ENCODE results near the gene SAE1.

SAE1 gene

GRCh38 chr19:47106821-47107201 is 23.8 kb upstream of the SAE1 start:
- 86 to 92% methylated on average over 2 of the region's 2 CpGs for WGBS, 2 experiments (ENCODE audit: insufficient coverage in 2 of 2)
- Histone ChIP-seq H3K9me3 (ENCODE audit: control insufficient read depth, low read length) (no peaks in the 10 kb centered on the region), H3K27ac (ENCODE audit: low read depth, low read length, severe bottlenecking) (peak overlapping the region; percentile 39), H3K4me3 (ENCODE audit: extremely low read depth, insufficient read depth, low read length, poor library complexity, severe bottlenecking) (no peak overlapping the region), H3K4me1 (ENCODE audit: control insufficient read depth, insufficient read depth, low read length, poor library complexity, severe bottlenecking) (peaks cover 20% of the 10 kb centered on the region), H3K36me3 (ENCODE audit: control insufficient read depth, insufficient read depth, low read length) (peaks cover 44% of the 10 kb centered on the region)

DNA sequence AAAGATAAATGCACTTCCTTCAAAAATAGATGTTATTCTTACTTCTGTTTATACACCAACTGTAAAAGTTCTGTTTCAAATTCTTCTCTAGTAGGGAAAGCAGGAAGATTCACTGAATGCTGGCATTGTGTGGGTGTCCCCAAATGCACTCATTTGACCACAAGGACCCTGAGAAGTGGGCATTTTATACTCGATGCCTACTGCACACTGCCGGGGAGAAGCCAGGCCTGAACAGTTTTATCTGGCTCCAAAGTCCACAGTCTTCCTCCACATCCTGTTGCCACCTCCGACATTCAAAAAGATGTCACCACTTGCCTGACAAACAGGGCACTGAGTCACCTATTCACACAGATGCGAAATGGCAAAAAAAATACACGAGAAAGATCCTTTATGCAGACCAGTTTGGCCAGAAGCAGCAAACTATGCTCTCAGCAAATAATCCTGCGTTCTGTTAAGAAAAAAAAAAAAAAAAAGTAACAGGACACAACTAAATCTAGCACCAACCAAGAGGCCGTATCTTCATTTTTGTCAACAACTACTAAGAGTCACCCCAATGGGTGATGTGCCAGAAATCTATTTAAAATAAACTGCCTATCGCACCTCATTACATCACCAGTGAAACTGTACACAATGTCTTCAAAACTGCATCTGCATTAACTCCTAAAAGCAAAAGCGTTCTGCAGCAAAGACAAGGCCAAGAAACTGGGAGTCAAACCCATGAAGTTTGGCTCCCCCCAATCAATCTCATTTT is 23.3 kb upstream of the SAE1 start:
- Histone ChIP-seq H3K36me3 (ENCODE audit: control insufficient read depth, insufficient read depth, low read length) (peaks cover 40% of the 10 kb centered on the region), H3K4me1 (ENCODE audit: control insufficient read depth, insufficient read depth, low read length, poor library complexity, severe bottlenecking) (peaks cover 20% of the 10 kb centered on the region), H3K27ac (ENCODE audit: low read depth, low read length, severe bottlenecking) (peak overlapping the region; percentile 39), H3K4me3 (ENCODE audit: extremely low read depth, insufficient read depth, low read length, poor library complexity, severe bottlenecking) (no peak overlapping the region), H3K9me3 (ENCODE audit: control insufficient read depth, low read length) (no peaks in the 10 kb centered on the region)
- 89 to 91% methylated on average over 7 to 8 of the region's 9 CpGs for WGBS, 2 experiments (ENCODE audit: insufficient coverage in 2 of 2)

DNA sequence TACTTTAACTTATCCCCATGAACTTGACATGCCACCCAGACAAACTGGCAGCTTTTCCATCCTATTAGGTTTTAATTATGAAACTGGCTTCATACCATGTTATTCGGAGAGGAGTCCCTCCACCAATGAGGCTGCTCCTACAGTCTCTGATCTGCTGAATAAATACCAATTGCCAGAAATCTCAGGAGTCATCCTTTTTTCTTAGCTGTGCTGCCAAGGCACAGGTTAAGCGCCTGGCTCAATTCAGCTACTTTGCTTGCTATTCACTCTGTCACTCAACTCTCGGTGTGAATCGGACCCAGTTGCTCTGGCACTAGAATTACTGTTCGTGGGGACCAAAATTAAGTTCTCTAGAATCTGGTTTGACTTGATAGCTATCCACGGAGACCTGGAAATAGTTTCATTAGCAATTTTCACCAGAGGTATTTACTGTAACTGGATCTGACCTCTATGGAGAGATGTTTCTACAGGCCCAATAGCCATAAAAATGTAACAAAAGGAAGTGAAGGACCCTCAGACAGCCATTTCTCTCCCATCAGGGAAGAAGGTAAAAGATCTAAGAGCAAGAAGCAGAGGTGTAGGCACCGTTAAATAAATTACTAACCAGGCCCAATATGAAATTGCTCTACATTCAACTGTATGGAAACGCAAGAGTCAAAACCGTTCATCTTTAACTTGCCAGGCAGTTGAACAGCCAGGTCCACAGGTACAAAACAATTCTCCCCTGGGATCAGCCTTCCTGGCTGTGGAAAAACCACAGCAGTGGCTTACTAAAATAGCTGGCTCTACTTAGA is 22.5 kb upstream of the SAE1 start:
- no peak overlapping the region for H3K4me3 ChIP-seq (ENCODE audit: extremely low read depth, insufficient read depth, low read length, poor library complexity, severe bottlenecking)
- H3K9me3 ChIP-seq (ENCODE audit: control insufficient read depth, low read length): no peaks in the 10 kb centered on the region
- H3K27ac ChIP-seq (ENCODE audit: low read depth, low read length, severe bottlenecking): peak overlapping the region; percentile 39
- H3K36me3 ChIP-seq (ENCODE audit: control insufficient read depth, insufficient read depth, low read length): peaks cover 37% of the 10 kb centered on the region
- H3K4me1 ChIP-seq (ENCODE audit: control insufficient read depth, insufficient read depth, low read length, poor library complexity, severe bottlenecking): peaks cover 20% of the 10 kb centered on the region
- 89% methylated on average over 6 to 9 of the region's 9 CpGs for WGBS, 2 experiments (ENCODE audit: insufficient coverage in 2 of 2)

GRCh38 chr19:47109177-47109540 is 21.5 kb upstream of the SAE1 start:
- no peaks in the 10 kb centered on the region for H3K9me3 ChIP-seq (ENCODE audit: control insufficient read depth, low read length)
- peak overlapping the region; percentile 100 for H3K4me3 ChIP-seq (ENCODE audit: extremely low read depth, insufficient read depth, low read length, poor library complexity, severe bottlenecking)
- peaks cover 35% of the 10 kb centered on the region for H3K36me3 ChIP-seq (ENCODE audit: control insufficient read depth, insufficient read depth, low read length)
- WGBS, 2 experiments (ENCODE audit: insufficient coverage in 2 of 2): 0% methylated on average over 1 of the region's 2 CpGs; no CpG with 5 or more reads in 1 of the 2 experiments
- H3K4me1 ChIP-seq (ENCODE audit: control insufficient read depth, insufficient read depth, low read length, poor library complexity, severe bottlenecking): peaks cover 20% of the 10 kb centered on the region
- peak overlapping the region; percentile 98 for H3K27ac ChIP-seq (ENCODE audit: low read depth, low read length, severe bottlenecking)

GRCh38 chr19:47109541-47110375 is 20.9 kb upstream of the SAE1 start:
- Histone ChIP-seq H3K27ac (ENCODE audit: low read depth, low read length, severe bottlenecking) (peak overlapping the region; percentile 98), H3K9me3 (ENCODE audit: control insufficient read depth, low read length) (no peaks in the 10 kb centered on the region), H3K4me3 (ENCODE audit: extremely low read depth, insufficient read depth, low read length, poor library complexity, severe bottlenecking) (peak overlapping the region; percentile 100), H3K4me1 (ENCODE audit: control insufficient read depth, insufficient read depth, low read length, poor library complexity, severe bottlenecking) (peaks cover 20% of the 10 kb centered on the region), H3K36me3 (ENCODE audit: control insufficient read depth, insufficient read depth, low read length) (peaks cover 29% of the 10 kb centered on the region)
- WGBS, 2 experiments (ENCODE audit: insufficient coverage in 2 of 2): 17 to 30% methylated on average over 5 to 6 of the region's 15 CpGs

DNA sequence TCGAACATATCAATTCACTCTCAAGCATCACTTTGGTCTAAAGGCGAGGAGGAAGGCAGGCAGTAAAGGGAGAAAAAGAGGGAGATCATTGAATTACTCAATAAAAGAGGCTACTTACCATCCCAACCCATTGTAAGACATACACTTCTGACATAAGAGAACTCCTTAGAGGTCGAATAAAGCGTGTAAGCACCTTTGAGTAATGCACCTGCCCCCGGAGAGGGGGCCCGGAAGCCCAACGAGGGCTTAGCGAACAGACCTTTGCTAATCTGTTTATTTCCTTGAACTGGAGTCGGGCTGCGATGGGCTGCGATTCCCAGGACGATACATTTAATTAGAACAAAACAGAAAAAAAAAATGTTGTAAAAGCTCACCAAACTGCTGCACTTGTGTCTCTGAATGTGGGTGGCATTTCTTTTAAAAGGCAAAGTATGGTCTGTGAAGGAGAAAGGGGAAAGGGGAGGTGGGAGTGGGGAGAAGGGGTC is 20.1 kb upstream of the SAE1 start:
- Histone ChIP-seq H3K4me1 (ENCODE audit: control insufficient read depth, insufficient read depth, low read length, poor library complexity, severe bottlenecking) (peaks cover 20% of the 10 kb centered on the region), H3K4me3 (ENCODE audit: extremely low read depth, insufficient read depth, low read length, poor library complexity, severe bottlenecking) (peak overlapping the region; percentile 100), H3K36me3 (ENCODE audit: control insufficient read depth, insufficient read depth, low read length) (peaks cover 22% of the 10 kb centered on the region), H3K9me3 (ENCODE audit: control insufficient read depth, low read length) (no peaks in the 10 kb centered on the region), H3K27ac (ENCODE audit: low read depth, low read length, severe bottlenecking) (peak overlapping the region; percentile 98)
- WGBS, 2 experiments (ENCODE audit: insufficient coverage in 2 of 2): 0 to 2% methylated on average over 6 of the region's 12 CpGs

DNA sequence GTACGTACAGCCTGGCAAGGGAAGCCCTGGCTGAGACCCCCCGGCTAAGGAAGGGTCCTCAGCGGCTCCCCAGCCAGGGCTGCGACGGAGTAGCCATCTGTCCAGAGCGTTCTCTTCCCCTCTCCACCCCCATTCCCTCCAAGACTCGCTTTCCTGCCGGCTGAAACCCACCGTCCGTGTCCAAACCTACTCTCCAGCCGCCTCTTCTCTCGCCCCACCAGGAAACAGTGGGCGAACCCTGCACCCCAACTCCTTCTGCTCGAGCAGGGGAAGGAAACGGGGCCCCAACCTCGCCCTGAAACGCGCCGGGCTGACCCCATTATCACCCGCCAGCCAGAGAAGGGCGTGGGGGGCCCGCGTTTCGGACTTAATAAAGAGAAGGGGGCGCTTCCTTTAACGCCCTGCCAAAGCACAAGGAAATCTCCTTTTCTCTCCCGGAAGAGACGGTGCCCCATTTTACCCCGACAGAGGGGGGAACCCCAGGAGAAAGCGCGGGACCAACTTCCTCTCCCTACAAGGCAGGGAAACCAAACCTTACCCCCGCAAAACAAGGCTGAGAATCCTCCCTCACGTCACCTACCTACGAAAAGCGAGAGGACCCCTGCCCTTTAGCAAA is 19.5 kb upstream of the SAE1 start:
- peaks cover 20% of the 10 kb centered on the region for H3K4me1 ChIP-seq (ENCODE audit: control insufficient read depth, insufficient read depth, low read length, poor library complexity, severe bottlenecking)
- 0 to 1% methylated on average over 12 to 25 of the region's 35 CpGs for WGBS, 2 experiments (ENCODE audit: insufficient coverage in 2 of 2)

DNA sequence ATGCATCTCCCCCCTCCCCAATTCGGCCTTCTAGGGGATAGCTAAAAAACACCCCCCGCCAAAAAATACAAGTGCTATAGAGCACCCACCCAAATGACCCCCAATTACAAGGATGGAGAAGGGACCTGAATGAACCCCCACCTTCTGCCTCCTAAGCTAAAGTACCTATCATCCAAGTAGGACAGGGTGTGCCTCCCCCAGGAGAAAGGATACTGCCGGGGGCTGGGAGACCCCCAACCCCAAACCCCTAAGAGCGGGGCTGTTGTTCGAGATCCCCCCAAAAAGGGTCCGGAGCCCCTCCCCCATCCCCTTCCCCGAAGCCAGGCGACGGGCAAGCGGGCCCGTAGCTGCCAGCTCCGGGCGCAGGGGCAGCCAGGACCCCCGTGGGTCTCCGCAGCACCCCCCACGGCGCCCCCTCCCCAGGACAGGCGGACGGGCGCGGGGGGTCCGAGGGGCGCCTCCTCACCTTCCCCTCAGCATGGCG is 18.9 kb upstream of the SAE1 start:
- H3K36me3 ChIP-seq (ENCODE audit: control insufficient read depth, insufficient read depth, low read length): peaks cover 13% of the 10 kb centered on the region
- peaks cover 14% of the 10 kb centered on the region for H3K4me1 ChIP-seq (ENCODE audit: control insufficient read depth, insufficient read depth, low read length, poor library complexity, severe bottlenecking)
- H3K27ac ChIP-seq (ENCODE audit: low read depth, low read length, severe bottlenecking): peak overlapping the region; percentile 98
- peak overlapping the region; percentile 100 for H3K4me3 ChIP-seq (ENCODE audit: extremely low read depth, insufficient read depth, low read length, poor library complexity, severe bottlenecking)
- no peaks in the 10 kb centered on the region for H3K9me3 ChIP-seq (ENCODE audit: control insufficient read depth, low read length)
- WGBS, 2 experiments (ENCODE audit: insufficient coverage in 2 of 2): 0 to 20% methylated on average over 1 to 9 of the region's 24 CpGs

More for the DNA sequence above, 19.5 kb upstream of the SAE1 start:
- peak overlapping the region; percentile 100 for H3K4me3 ChIP-seq (ENCODE audit: extremely low read depth, insufficient read depth, low read length, poor library complexity, severe bottlenecking)
- H3K27ac ChIP-seq (ENCODE audit: low read depth, low read length, severe bottlenecking): peak overlapping the region; percentile 98
- no peaks in the 10 kb centered on the region for H3K9me3 ChIP-seq (ENCODE audit: control insufficient read depth, low read length)
- H3K36me3 ChIP-seq (ENCODE audit: control insufficient read depth, insufficient read depth, low read length): peaks cover 16% of the 10 kb centered on the region

DNA sequence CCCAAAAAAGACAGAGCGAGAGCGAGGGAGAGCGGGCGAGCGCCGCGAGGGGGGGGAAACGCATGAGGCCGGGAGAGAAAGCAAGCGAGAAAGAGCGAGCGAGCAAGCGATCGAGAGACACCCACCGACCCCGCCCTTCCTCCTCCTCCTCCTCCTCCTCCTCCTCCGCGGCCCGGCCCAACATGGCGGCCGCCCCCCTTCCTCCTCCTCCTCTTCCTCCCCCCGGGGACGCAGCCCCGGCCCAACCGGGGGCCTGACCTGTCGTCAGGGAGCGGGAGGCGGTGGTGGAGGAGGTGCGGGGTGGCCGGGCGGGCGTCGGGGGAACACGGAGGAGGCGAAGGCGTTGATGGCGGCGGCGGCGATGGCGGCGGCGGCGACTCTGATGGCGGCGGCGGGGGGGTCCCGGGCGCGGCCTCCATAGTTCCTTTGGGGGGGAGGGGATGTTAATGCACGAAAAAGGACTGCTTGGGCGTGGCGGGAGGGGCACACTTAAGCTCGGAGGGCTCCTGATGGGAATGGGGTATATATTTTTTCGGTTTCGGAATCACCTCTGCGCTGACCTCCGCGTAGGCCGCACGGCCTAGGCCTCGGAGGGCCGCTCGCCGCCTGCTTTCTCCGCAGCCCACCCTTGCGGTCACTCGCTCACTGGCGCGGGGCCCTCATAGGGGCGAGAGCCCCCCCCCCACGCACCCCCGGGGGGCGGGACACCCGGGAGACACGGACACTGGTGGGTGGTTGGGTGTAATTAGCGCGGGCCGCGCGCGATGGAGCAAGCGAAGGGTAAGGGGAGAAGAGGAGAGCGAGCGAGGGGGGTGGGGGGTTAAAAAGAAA is 18.3 kb upstream of the SAE1 start:
- H3K36me3 ChIP-seq (ENCODE audit: control insufficient read depth, insufficient read depth, low read length): peaks cover 13% of the 10 kb centered on the region
- 0 to 1% methylated on average over 25 to 26 of the region's 85 CpGs for WGBS, 2 experiments (ENCODE audit: insufficient coverage in 2 of 2)
- peaks cover 9% of the 10 kb centered on the region for H3K4me1 ChIP-seq (ENCODE audit: control insufficient read depth, insufficient read depth, low read length, poor library complexity, severe bottlenecking)
- H3K27ac ChIP-seq (ENCODE audit: low read depth, low read length, severe bottlenecking): peak overlapping the region; percentile 98
- peak overlapping the region; percentile 100 for H3K4me3 ChIP-seq (ENCODE audit: extremely low read depth, insufficient read depth, low read length, poor library complexity, severe bottlenecking)
- H3K9me3 ChIP-seq (ENCODE audit: control insufficient read depth, low read length): no peaks in the 10 kb centered on the region
